ENCODE data around the gene CNTNAP2. TPM values are rescaled to one million over a fixed set of nuclear protein-coding genes. Genes with fewer than 3 reads are reported as not detected.

The CNTNAP2 gene
- total RNA-seq, 2 donors from 2014 or later = 0.37 TPM; not detected in 1

DNA sequence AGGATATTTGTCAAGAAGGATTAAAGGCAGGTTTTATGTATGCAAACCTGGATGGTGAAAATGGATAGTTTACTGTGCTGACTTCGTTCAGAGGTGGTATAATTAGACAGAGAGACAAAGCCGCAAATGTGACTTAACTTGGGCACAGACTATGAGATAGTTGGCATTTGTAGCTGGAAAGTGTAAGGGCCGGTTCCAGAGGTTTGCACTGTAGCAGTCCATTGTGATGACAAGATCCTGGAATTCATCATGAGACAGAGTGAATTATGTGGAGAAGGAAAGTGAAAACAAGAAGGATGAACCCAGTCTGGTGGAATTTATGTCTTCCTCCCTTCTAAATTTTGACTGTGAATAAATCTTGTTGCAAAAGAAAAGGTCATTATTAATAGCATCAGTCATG, 139.0 kb downstream of the CNTNAP2 start:
- H3K4me1 Mint-ChIP-seq = no peaks in the 10 kb centered on the region
- H3K27me3 Mint-ChIP-seq = no peaks in the 10 kb centered on the region
- no peak overlapping the region for H3K27ac Mint-ChIP-seq
- DNase-seq (no peak), ATAC-seq (no peak)
- H3K4me3 Mint-ChIP-seq = no peak overlapping the region
- no peaks in the 10 kb centered on the region for H3K9me3 ChIP-seq (ENCODE audit: control insufficient read depth, low read length, poor library complexity, severe bottlenecking)
- H3K36me3 Mint-ChIP-seq (ENCODE audit: low read depth) = no peaks in the 10 kb centered on the region

DNA sequence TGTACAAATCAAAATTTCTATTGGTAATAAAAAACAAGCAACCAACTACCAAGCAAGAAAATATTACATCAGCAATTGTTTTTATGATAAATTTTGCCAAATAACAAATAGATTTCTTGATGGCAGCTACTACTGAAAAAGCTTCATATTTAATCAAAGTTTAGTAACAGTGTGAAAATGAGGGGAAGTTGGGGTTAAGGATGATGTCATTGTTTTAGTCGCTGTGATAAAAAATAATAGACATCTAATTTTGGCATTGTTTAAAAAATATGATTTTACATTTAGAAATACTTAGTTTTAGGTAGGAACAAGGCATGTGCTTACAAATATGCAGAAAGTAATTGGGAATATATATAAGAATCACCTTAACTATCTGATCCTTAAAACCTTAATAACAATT, 145.9 kb downstream of the CNTNAP2 start:
- Mint-ChIP-seq H3K27me3 (no peaks in the 10 kb centered on the region), H3K4me1 (no peaks in the 10 kb centered on the region), H3K4me3 (no peak overlapping the region), H3K27ac (no peak overlapping the region), H3K36me3 (ENCODE audit: low read depth) (no peaks in the 10 kb centered on the region)
- ATAC-seq (no peak), DNase-seq (no peak)
- no peaks in the 10 kb centered on the region for H3K9me3 ChIP-seq (ENCODE audit: control insufficient read depth, low read length, poor library complexity, severe bottlenecking)

DNA sequence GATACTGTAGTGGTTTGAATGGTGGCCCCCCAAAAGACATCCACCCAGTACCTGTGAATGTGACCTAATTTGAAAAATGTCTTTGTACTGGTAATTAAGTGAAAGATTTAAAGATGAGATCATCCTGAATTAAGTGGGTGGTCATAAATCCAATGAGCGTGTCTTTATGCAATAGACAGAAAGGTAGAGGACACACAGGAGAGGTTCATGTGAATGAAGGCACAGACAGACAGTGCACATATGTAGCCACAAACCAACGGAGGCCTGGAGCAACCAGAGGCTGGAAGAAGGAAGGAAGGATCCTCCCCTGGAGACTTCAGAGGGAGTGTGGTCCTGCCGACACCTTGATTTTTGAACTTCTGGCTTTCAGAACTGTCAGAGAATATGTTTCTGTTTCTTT, 160.3 kb downstream of the CNTNAP2 start:
- Mint-ChIP-seq H3K4me1 (no peaks in the 10 kb centered on the region), H3K27me3 (no peaks in the 10 kb centered on the region), H3K36me3 (ENCODE audit: low read depth) (no peaks in the 10 kb centered on the region), H3K4me3 (no peak overlapping the region), H3K27ac (no peak overlapping the region)
- H3K9me3 ChIP-seq (ENCODE audit: control insufficient read depth, low read length, poor library complexity, severe bottlenecking) = no peaks in the 10 kb centered on the region
- ATAC-seq = no peak
- no peak for DNase-seq

DNA sequence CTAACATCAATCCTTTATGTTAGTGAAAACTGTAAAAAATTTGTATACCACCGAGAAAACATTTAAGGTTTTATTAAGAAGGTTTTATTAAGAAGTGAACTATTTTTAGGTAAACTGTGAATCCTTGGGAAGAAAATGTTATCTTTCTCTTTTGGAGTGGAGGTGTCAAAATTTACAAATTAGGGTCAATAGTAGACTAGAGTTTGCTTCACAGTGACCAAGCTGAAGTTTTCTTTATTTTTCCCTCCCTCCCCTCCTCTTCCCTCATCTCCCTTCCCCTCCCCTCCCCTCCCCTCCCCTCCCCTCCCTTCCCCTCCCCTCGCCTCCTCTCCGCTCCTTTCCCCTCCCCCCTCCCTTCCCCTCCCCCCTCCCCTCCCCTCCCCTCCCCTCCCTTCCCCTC, 168.8 kb downstream of the CNTNAP2 start:
- Mint-ChIP-seq H3K4me1 (no peaks in the 10 kb centered on the region), H3K27ac (no peak overlapping the region), H3K4me3 (no peak overlapping the region), H3K27me3 (no peaks in the 10 kb centered on the region), H3K36me3 (ENCODE audit: low read depth) (no peaks in the 10 kb centered on the region)
- no peak for DNase-seq
- no peak for ATAC-seq
- no peaks in the 10 kb centered on the region for H3K9me3 ChIP-seq (ENCODE audit: control insufficient read depth, low read length, poor library complexity, severe bottlenecking)

DNA sequence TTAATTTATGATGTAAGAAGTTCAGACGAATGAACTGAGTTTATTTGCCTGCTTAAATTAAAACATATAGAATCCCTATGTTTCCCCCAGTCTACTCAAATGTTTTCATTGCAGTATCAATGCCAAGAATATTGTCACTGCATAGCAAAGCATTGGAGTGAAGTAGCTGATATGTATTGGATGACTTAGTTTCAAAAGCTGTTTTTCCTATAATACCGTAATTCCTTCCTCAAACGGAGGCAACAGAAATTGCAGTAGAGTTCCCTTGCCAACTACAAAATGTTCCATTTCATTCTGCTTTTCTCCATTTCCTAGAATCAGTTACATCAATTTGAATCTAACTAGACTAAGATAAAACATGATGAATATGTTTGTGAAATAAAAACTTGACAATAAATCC, 174.1 kb downstream of the CNTNAP2 start:
- no peak for DNase-seq
- H3K4me1 Mint-ChIP-seq = no peaks in the 10 kb centered on the region
- no peak overlapping the region for H3K27ac Mint-ChIP-seq
- no peak for ATAC-seq
- no peaks in the 10 kb centered on the region for H3K9me3 ChIP-seq (ENCODE audit: control insufficient read depth, low read length, poor library complexity, severe bottlenecking)
- no peaks in the 10 kb centered on the region for H3K36me3 Mint-ChIP-seq (ENCODE audit: low read depth)
- no peaks in the 10 kb centered on the region for H3K27me3 Mint-ChIP-seq
- no peak overlapping the region for H3K4me3 Mint-ChIP-seq

DNA sequence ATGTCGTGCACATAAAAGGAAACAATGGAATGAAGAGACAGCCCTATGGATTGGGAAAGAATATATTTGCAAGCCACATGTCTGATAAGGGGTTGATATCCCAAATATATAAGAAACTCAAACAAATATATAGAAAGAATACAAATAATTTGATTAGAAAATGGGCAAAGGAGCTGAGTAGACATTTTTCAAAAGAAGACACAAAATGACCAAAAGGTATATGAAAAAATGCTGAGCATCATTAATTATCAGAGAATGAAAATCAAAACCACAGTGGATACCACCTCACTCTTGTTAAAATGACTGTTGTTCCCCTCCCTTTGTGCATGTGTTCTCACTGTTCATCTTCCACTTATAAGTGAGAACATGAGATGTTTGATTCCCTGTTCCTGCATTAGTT, 175.3 kb downstream of the CNTNAP2 start:
- Mint-ChIP-seq H3K27me3 (no peaks in the 10 kb centered on the region), H3K4me1 (no peaks in the 10 kb centered on the region), H3K36me3 (ENCODE audit: low read depth) (no peaks in the 10 kb centered on the region), H3K4me3 (no peak overlapping the region), H3K27ac (no peak overlapping the region)
- no peak for DNase-seq
- no peak for ATAC-seq
- H3K9me3 ChIP-seq (ENCODE audit: control insufficient read depth, low read length, poor library complexity, severe bottlenecking) = no peaks in the 10 kb centered on the region

DNA sequence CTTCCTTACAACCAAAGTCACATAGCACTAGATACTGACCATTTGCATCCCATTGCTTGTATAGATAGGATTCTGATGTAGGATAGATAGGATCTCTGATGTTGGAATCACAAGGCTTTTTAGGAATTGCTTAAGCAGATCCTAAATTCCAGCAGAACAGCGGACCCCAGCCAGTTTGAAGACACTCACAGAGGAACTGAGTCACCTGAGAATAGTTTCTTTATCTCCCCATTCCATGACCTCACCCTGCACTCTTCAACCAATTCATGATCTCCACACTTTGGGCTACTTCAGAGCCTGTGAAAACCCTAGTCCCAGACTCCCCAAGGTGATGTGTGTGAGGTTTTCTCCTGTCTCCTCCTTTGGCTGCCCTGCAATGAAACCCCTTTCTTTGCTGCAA, 179.4 kb downstream of the CNTNAP2 start:
- DNase-seq = no peak

DNA sequence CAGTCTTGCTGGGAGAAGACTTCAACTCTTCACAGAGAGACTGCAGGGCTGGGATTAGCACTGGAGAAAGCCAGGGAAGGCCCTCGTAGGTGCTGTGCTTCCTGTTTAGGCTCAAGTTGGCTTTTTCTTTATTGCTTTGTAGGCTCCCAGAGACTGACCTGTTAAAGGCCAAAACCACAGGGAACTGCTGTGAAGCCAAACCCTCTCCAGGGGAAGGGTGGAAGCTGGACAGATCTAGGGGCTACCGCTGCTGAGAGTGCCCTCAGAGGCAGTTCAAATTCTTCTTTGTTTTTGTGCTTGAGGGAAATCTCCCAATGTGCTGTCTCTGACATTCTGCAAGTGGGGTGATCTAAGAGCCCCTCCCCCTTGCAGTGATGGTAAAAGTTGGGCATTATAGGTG, 198.4 kb downstream of the CNTNAP2 start:
- ATAC-seq (no peak), DNase-seq (no peak)
- Mint-ChIP-seq H3K27me3 (no peaks in the 10 kb centered on the region), H3K36me3 (ENCODE audit: low read depth) (no peaks in the 10 kb centered on the region), H3K4me3 (no peak overlapping the region), H3K27ac (no peak overlapping the region), H3K4me1 (no peaks in the 10 kb centered on the region)
- H3K9me3 ChIP-seq (ENCODE audit: control insufficient read depth, low read length, poor library complexity, severe bottlenecking) = no peaks in the 10 kb centered on the region

More for the DNA sequence above, 179.4 kb downstream of the CNTNAP2 start:
- ATAC-seq = no peak
- H3K27me3 Mint-ChIP-seq = no peaks in the 10 kb centered on the region
- no peaks in the 10 kb centered on the region for H3K4me1 Mint-ChIP-seq
- H3K27ac Mint-ChIP-seq = no peak overlapping the region
- no peak overlapping the region for H3K4me3 Mint-ChIP-seq
- H3K9me3 ChIP-seq (ENCODE audit: control insufficient read depth, low read length, poor library complexity, severe bottlenecking) = no peaks in the 10 kb centered on the region
- H3K36me3 Mint-ChIP-seq (ENCODE audit: low read depth) = no peaks in the 10 kb centered on the region

DNA sequence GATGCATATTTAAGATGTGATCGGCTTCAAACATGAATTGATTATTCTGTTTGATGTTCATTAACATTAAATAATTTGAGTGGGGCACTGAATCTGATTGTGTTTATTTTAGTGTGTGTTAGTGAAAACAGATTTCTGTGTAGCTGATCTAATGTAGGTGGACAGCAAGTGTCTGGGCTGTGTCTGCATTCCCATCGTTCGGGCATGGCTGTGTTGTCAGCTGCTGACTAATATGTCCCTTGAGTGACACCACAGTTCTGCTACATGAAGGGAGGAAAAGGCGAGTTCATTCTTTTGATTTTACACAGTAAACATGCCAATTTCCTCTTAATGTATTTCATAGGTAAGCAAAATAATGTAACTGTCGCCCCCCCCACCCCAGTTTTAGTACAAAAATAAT, 203.0 kb downstream of the CNTNAP2 start:
- H3K4me3 Mint-ChIP-seq = no peak overlapping the region
- DNase-seq (no peak), ATAC-seq (no peak)
- no peaks in the 10 kb centered on the region for H3K36me3 Mint-ChIP-seq (ENCODE audit: low read depth)
- no peaks in the 10 kb centered on the region for H3K27me3 Mint-ChIP-seq
- no peaks in the 10 kb centered on the region for H3K9me3 ChIP-seq (ENCODE audit: control insufficient read depth, low read length, poor library complexity, severe bottlenecking)
- peaks cover 2% of the 10 kb centered on the region for H3K4me1 Mint-ChIP-seq
- no peak overlapping the region for H3K27ac Mint-ChIP-seq

DNA sequence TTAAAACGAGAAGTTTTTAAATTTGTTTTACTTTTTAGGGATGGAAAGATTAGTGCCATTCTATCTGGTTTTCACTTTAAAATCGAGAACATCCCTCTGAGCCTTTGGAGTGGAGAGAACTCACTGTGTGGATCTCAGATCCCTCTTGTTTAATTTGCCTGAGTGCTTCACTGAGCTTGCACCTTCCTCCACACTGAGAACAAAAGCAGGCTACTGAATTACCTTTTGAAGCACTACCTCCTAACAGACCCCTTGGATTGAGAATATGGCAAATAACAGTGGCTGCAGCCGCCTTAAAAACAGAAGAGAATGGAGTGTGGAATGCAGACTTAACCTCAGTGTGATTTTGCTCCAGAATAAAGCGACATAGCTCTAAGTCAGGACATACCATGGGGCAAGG, 204.7 kb downstream of the CNTNAP2 start:
- DNase-seq (no peak), ATAC-seq (no peak)
- Mint-ChIP-seq H3K27me3 (no peaks in the 10 kb centered on the region), H3K27ac (no peak overlapping the region), H3K36me3 (ENCODE audit: low read depth) (no peaks in the 10 kb centered on the region), H3K4me3 (no peak overlapping the region), H3K4me1 (peaks cover 2% of the 10 kb centered on the region)
- no peaks in the 10 kb centered on the region for H3K9me3 ChIP-seq (ENCODE audit: control insufficient read depth, low read length, poor library complexity, severe bottlenecking)

DNA sequence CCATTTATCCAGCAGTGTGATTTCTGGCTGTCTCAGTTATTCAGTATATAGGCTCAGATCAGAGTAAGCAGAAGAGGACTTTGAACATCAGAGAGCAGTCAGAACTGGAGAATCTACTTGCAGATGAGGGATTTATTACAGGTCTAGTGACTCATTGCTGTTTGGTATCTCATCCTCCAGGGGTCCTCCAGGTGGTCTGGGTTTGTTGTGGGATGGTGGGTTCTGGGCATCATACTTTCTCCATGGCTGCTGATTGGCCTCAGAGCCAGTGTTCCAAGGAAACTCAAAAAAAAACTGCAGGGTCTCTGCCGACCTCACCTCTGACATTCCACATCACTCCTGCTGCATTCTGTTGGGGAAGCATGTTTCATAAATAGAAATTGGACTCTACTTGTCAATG, 214.8 kb downstream of the CNTNAP2 start:
- Mint-ChIP-seq H3K4me3 (no peak overlapping the region), H3K27me3 (no peaks in the 10 kb centered on the region), H3K27ac (no peak overlapping the region), H3K4me1 (no peaks in the 10 kb centered on the region), H3K36me3 (ENCODE audit: low read depth) (no peaks in the 10 kb centered on the region)
- H3K9me3 ChIP-seq (ENCODE audit: control insufficient read depth, low read length, poor library complexity, severe bottlenecking) = no peaks in the 10 kb centered on the region
- ATAC-seq = no peak
- DNase-seq = no peak

DNA sequence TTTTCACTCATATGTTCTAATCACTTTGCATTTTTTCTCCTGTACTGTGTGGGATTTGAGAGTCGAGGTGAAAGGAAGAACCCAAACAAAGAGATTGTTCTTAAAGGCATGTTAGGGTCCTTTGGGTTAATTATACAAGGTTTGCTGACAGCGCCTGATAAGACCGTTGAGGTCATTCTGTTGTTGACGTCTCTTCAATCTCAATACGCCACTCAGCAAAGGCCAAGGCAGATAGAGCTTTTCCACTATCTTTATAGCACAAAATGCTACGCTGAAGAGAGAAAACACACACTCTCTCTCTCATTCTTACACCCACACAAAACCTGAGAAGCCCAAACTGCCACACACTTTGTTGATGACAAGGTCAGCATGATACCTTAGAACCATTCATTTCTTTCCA, 228.7 kb downstream of the CNTNAP2 start:
- DNase-seq (no peak), ATAC-seq (no peak)
- no peaks in the 10 kb centered on the region for H3K4me1 Mint-ChIP-seq
- no peaks in the 10 kb centered on the region for H3K27me3 Mint-ChIP-seq
- H3K9me3 ChIP-seq (ENCODE audit: control insufficient read depth, low read length, poor library complexity, severe bottlenecking) = no peaks in the 10 kb centered on the region
- no peak overlapping the region for H3K27ac Mint-ChIP-seq
- H3K4me3 Mint-ChIP-seq = no peak overlapping the region
- H3K36me3 Mint-ChIP-seq (ENCODE audit: low read depth) = no peaks in the 10 kb centered on the region

DNA sequence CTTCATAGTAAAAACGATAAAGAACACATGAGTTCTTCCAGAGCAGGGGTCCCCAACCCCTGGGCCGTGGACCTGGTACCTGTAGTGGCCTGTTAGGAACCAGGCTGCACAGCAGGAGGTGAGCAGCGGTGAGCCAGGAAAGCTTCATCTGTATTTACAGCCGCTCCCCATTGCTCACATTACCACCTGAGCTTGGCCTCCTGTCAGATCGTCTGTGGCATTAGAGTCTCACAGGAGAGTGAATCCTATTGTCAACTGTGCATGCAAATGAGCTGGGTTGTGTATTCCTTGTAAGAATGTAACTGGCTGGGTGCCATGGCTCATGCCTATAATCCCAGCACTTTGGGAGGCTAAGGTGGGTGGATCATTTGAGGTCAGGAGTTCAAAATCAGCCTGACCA, 229.5 kb downstream of the CNTNAP2 start:
- H3K9me3 ChIP-seq (ENCODE audit: control insufficient read depth, low read length, poor library complexity, severe bottlenecking) = no peaks in the 10 kb centered on the region
- DNase-seq (no peak), ATAC-seq (no peak)
- Mint-ChIP-seq H3K27me3 (no peaks in the 10 kb centered on the region), H3K27ac (no peak overlapping the region), H3K36me3 (ENCODE audit: low read depth) (no peaks in the 10 kb centered on the region), H3K4me3 (no peak overlapping the region), H3K4me1 (no peaks in the 10 kb centered on the region)

DNA sequence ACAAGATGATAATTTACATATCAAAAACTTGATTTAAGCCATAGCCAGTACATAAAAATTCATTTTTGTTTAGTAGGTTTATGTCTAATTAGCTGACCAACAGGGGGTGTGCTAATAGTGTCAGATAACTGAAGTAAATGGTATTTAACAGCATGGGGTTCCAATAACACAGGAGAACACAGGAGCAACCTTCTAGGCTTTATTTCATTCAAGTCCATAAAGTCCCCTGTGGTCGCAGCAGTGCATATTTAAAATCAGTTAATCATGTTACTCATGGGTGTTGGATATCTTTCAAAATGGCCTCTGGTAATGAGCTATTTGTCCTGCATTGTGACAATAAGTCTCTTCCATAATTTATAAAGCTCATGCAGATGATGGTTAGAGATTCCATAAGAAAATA, 238.6 kb downstream of the CNTNAP2 start:
- H3K9me3 ChIP-seq (ENCODE audit: control insufficient read depth, low read length, poor library complexity, severe bottlenecking) = no peaks in the 10 kb centered on the region
- DNase-seq (no peak), ATAC-seq (no peak)
- Mint-ChIP-seq H3K36me3 (ENCODE audit: low read depth) (no peaks in the 10 kb centered on the region), H3K27me3 (no peaks in the 10 kb centered on the region), H3K4me1 (no peaks in the 10 kb centered on the region), H3K27ac (no peak overlapping the region), H3K4me3 (no peak overlapping the region)

DNA sequence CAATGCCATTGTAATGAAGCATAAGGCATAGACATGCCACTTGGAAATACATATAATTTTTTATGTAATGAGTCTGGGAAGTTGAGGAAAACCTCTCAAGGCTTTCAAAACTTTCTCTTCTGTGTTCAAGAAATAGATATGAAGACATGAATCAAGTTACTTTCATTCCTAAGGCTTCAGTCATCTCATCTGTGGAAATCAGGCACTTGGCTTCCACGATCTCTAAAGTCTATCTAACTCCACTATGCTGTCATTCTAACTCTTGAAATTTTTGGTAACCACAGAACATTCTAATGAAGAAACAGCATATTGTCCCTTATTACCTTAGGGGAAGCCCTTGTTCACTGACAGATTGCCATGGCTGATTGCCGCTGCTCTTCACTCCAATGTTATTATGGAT, 242.6 kb downstream of the CNTNAP2 start:
- Mint-ChIP-seq H3K4me3 (no peak overlapping the region), H3K27ac (no peak overlapping the region), H3K4me1 (no peaks in the 10 kb centered on the region), H3K36me3 (ENCODE audit: low read depth) (no peaks in the 10 kb centered on the region), H3K27me3 (no peaks in the 10 kb centered on the region)
- ATAC-seq = no peak
- no peaks in the 10 kb centered on the region for H3K9me3 ChIP-seq (ENCODE audit: control insufficient read depth, low read length, poor library complexity, severe bottlenecking)
- DNase-seq = no peak
